Lung (tissue), 12 donors: ENCODE data around the gene SLC49A3. TPM values are rescaled to one million over a fixed set of nuclear protein-coding genes. Genes with fewer than 3 reads are reported as not detected.

Experiments used
- ATAC-seq: fragments of 200-7000 bp; cut with Tn5 transposase; one replicate; pipeline ENCODE4 v1.9.1; 2020; ENCODE audit warnings: moderate number of reproducible peaks; ENCODE audit not compliant: insufficient read depth, low FRiP score
- DNase-seq, 3 donors: peaks; one replicate each; pipeline ENCODE4 v3.0.0-alpha.2; 2013 to 2017
- H3K27ac ChIP-seq, 2 donors: one replicate each; pipeline ENCODE4 v1.5.1; 2013; ENCODE audit warnings: mild to moderate bottlenecking in 2 of 2, moderate library complexity in 2 of 2, control low read depth in 1 of 2, inconsistent platforms in 1 of 2, low read depth in 1 of 2, low read length in 1 of 2
- H3K27me3 ChIP-seq, 3 donors: one replicate each; pipeline ENCODE4 v1.5.1; 2013; ENCODE audit warnings: low read length in 2 of 3; ENCODE audit not compliant: control insufficient read depth in 3 of 3, insufficient read depth in 3 of 3
- H3K36me3 ChIP-seq, 4 donors: one replicate each; pipeline ENCODE4 v1.5.1; 2013; ENCODE audit warnings: low read length in 4 of 4, mild to moderate bottlenecking in 1 of 4, moderate library complexity in 1 of 4; ENCODE audit not compliant: control insufficient read depth in 4 of 4, insufficient read depth in 4 of 4
- H3K4me1 ChIP-seq, 5 donors: one replicate each; pipeline ENCODE4 v1.5.1; 2013; ENCODE audit warnings: low read length in 5 of 5, mild to moderate bottlenecking in 2 of 5, moderate library complexity in 1 of 5; ENCODE audit not compliant: control insufficient read depth in 5 of 5, insufficient read depth in 5 of 5
- H3K4me3 ChIP-seq: one replicate; pipeline ENCODE4 v1.5.1; 2013; ENCODE audit warnings: mild to moderate bottlenecking, control low read depth, moderate library complexity
- H3K9ac ChIP-seq, 2 donors: one replicate each; pipeline ENCODE4 v1.5.1; 2013; ENCODE audit warnings: low read length in 2 of 2, control low read depth in 1 of 2; ENCODE audit not compliant: insufficient read depth in 1 of 2
- H3K9me3 ChIP-seq, 4 donors: one replicate each; pipeline ENCODE4 v1.5.1; 2013; ENCODE audit warnings: low read length in 3 of 4, mild to moderate bottlenecking in 1 of 4, moderate library complexity in 1 of 4; ENCODE audit not compliant: control insufficient read depth in 4 of 4, insufficient read depth in 3 of 4
- WGBS, 2 donors: extraction: QIAGEN DNeasy Blood & Tissue Kit; methylation state at CpG; one replicate each; pipeline ENCODE4 v1.1.7; 2013; 5-methylcytosine and 5-hydroxymethylcytosine counted together
- polyA plus RNA-seq, 2 donors: library from polyadenylated mRNA; stranded (reverse); fragments of 200-250 nt; gene quantifications; one replicate each; pipeline ENCODE4 v1.2.1, GENCODE V29; 2013
- total RNA-seq, 2 donors: library from RNA; depleted of rRNA in 1 of 2; stranded (reverse); fragments of >200 nt in 1 of 2; gene quantifications; one replicate each; pipeline ENCODE4 v1.2.1, GENCODE V29; 2014 to 2021
- TF ChIP-seq, protein P1 (sequence below): IDR thresholded peaks from 2 replicates; pipeline ENCODE4 v1.5.1; 2012; ENCODE audit warnings: mild to moderate bottlenecking; ENCODE audit errors: control extremely low read depth, extremely low read depth
- donor health status: control.
- donor health status: control.
- donor health status: Bipolar disorder and iron deficiency.
- donor health status: healthy.
- donor health status: DM: yes; HTN: yes; CAD: no.

The SLC49A3 gene
- total and polyA plus RNA-seq, 4 donors, result 8.2 to 35.1 (median 17.7) TPM

DNA sequence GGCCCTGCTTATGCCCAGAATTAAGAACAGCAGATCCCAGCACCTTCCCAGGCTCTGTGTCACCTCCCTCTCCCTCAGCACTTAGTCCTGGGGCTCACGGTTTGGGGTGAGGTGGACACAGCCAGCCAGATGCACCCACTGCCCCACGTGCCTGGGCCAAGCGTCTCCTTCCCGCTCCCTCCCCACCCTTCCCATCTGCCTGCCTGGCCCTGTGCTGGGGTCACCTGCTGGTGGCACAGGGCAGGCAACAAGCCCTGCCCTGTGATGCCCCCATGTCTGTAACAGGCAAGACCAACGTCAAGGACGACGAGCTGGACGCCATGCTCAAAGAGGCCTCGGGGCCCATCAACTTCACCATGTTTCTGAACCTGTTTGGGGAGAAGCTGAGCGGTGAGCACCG lies 9.3 kb downstream of the SLC49A3 start:
- Histone ChIP-seq H3K27me3 (no peaks in the 10 kb centered on the region), H3K4me3 (no peak overlapping the region), H3K9ac (no peak overlapping the region), H3K4me1 (peaks cover 0 to 22% (median 17%) of the 10 kb centered on the region in 5 donors), H3K27ac (no peak overlapping the region), H3K9me3 (no peaks in the 10 kb centered on the region), H3K36me3 (no peaks in the 10 kb centered on the region)
- no peak for ATAC-seq
- no peak for DNase-seq
- 85 to 89% methylated on average over 11 of the region's 11 CpGs for WGBS, 2 donors
- TF ChIP-seq, protein P1, sequence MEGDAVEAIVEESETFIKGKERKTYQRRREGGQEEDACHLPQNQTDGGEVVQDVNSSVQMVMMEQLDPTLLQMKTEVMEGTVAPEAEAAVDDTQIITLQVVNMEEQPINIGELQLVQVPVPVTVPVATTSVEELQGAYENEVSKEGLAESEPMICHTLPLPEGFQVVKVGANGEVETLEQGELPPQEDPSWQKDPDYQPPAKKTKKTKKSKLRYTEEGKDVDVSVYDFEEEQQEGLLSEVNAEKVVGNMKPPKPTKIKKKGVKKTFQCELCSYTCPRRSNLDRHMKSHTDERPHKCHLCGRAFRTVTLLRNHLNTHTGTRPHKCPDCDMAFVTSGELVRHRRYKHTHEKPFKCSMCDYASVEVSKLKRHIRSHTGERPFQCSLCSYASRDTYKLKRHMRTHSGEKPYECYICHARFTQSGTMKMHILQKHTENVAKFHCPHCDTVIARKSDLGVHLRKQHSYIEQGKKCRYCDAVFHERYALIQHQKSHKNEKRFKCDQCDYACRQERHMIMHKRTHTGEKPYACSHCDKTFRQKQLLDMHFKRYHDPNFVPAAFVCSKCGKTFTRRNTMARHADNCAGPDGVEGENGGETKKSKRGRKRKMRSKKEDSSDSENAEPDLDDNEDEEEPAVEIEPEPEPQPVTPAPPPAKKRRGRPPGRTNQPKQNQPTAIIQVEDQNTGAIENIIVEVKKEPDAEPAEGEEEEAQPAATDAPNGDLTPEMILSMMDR, result no peak

DNA sequence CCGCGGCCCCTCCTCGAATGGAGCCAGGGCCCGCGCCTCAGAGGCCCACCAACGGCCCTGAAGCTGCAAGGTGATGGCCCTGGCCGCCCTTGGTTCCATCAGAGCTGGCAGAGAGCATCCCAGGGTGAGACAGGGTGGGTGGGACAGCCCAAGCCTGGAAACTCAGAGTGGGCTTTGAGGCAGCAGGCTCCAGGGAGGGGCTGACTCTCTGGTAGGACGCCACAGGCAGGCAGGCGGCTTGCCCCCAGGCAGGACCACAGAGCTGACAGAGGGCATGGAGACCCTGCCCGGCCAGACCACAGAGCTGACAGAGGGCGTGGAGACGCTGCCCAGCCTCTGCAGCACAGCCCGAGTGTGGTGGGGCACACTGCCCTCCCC lies 9.9 kb downstream of the SLC49A3 start:
- ATAC-seq (no peak), DNase-seq (no peak)
- WGBS, 2 donors, result 87 to 88% methylated on average over 13 of the region's 13 CpGs
- Histone ChIP-seq H3K9me3 (no peaks in the 10 kb centered on the region), H3K4me3 (no peak overlapping the region), H3K36me3 (no peaks in the 10 kb centered on the region), H3K27me3 (no peaks in the 10 kb centered on the region), H3K9ac (no peak overlapping the region), H3K27ac (no peak overlapping the region), H3K4me1 (peaks cover 0 to 22% (median 14%) of the 10 kb centered on the region in 5 donors)
- TF ChIP-seq, protein P1, result no peak

DNA sequence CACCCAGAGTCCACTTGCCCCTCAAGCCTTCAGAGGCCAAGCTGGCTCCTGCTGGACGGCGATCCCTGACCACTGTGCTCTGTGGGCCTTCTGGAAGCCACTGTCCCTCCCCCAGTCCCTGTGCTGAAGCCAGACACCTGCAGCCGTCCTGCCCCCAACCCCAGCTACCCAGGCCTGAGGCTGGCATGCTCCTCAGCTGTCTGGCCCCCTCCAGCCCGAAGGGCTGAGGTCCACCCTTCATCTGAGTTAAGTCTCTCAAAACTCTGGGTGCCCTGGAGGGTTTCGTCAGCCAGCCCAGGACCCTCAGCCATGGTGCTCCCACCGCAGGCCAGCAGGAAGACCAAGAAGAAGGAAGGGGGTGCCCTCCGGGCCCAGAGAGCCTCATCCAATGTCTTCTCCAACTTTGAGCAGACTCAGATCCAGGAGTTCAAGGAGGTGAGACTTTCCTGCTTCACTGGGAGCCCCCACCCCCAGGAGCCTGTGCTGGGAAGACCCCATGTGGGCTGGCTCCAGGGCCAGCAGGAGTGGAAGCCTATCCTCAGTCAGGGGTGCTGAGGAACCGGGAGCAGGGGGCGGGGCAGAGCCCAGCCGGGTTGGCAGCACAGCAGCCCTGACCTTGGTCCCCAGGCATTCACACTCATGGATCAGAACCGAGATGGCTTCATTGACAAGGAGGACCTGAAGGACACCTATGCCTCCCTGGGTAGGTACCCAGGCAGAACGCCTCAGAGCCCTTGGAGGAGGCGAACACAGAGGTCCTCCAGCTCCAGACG lies 10.4 kb downstream of the SLC49A3 start:
- Histone ChIP-seq H3K27ac (no peak overlapping the region), H3K4me3 (no peak overlapping the region), H3K27me3 (no peaks in the 10 kb centered on the region), H3K9ac (no peak overlapping the region), H3K4me1 (peaks cover 0 to 21% (median 8%) of the 10 kb centered on the region in 5 donors), H3K9me3 (no peaks in the 10 kb centered on the region), H3K36me3 (no peaks in the 10 kb centered on the region)
- TF ChIP-seq, protein P1, result no peak
- no peak for DNase-seq
- no peak for ATAC-seq
- 77 to 83% methylated on average over 14 of the region's 14 CpGs for WGBS, 2 donors
